ENCODE data around the gene ZNF672.

Gene ZNF672

DNA sequence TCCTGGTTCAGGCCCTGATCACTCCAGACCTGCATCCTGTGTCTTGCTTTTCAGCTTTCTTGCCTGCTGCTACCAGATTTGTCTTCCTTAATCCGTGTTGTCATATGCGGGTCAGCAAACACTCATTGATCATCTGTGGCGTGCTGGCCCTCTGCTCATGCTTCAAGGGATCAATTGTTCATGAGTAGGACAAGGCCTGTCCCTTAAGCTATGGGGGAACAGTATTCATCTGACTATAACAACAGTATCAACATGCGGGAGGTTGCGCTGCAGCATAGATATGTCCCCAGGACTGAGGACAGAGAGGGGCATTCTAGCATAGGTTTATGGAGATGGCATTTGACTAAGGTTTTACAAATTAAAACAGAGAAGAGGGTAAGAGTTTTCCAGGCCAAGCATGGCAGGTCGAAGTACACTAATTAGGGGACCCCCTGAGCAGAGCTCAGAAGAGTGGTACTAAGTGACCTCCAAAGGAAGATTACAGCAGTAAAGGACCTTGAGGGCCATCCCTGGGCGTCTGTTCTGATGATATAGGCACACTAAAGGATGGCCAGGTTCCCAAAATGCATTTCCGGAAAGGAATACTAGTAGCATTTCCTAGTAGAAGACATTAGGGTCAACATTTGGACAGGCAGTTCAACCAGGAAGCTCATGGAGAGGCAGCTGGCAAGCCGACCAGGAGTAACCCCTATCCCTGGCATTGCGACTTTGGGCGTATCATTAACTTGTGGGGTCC is 811 bp upstream of the ZNF672 start:
- no peak for DNase-seq (ENCODE audit: low spot score)

DNA sequence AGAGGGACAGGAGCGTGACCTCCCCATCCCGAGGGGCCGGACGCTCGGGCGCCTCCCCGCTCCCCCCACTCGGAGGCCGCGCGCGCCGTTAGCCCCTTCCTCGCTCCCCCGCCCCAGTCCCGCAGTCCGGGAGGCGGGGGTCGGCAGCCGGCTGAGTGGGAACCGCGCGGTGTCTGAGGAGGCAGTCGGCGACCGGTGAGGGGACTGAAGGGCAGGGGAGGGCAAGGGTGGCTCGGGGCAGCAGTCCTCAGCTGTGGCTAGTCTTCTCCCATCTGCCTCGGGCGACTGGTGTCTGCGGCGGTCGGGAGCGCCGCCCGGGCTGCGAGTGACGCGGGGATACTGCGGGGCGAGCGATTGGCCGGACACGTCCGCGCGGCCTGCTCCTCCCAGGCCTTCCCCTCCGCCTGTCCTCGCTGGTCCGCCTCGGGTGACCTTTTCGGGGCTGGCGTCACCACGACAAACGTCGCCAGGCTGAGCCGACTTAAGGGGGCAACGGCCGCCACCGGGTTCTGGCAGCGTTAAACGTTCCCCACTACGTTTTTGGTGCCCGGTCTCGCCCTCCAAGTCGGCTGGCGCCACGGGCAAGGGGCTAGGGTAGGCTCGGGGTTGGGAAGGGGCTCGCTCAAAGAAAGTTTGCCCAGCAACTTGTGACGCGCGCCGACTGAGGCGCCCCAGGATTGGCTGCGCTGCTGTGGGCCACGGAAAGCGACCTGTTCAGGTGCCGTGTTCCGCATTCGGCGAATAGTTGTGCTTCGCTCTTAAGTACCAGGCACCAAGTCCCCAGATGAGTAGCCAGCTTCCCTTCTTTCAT is 538 bp downstream of the ZNF672 start:
- peak; percentile 90 for DNase-seq (ENCODE audit: low spot score)

DNA sequence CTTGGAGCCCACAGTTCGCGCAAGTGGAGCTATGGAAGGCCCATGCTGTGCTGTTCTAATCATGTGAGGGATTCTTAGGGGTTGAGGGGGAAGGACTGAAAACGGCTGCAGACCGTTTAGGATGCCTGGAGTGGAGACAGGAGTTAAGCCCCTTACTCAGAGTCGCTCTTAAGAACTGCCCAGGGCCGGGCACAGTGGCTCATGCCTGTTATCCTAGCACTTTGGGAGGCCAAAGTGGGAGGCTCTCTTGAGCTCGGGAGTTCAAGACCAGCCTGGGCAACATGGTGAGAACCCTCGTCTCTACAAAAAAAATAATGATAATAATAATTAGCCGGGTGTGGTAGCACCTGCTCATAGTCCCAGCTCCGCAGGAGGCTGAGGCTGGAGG is 1.1 kb downstream of the ZNF672 start:
- DNase-seq (ENCODE audit: low spot score), result no peak

DNA sequence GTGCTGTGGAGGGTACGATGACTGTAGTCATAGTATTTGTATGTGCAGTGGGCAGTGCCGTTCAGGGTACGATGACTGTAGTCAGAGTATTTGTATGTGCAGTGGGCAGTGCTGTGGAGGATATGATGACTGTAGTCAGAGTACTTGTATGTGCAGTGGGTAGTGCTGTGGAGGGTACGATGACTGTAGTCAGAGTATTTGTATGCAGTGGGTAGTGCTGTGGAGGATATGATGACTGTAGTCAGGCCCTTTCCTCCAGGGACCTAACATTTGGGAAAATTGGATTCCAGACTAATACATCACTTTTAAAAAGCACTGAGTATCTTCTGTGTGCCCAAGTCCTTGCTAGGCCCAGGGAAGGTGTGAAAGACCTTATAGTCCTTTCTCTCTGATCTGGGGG is 2.9 kb downstream of the ZNF672 start:
- DNase-seq (ENCODE audit: low spot score), result no peak

DNA sequence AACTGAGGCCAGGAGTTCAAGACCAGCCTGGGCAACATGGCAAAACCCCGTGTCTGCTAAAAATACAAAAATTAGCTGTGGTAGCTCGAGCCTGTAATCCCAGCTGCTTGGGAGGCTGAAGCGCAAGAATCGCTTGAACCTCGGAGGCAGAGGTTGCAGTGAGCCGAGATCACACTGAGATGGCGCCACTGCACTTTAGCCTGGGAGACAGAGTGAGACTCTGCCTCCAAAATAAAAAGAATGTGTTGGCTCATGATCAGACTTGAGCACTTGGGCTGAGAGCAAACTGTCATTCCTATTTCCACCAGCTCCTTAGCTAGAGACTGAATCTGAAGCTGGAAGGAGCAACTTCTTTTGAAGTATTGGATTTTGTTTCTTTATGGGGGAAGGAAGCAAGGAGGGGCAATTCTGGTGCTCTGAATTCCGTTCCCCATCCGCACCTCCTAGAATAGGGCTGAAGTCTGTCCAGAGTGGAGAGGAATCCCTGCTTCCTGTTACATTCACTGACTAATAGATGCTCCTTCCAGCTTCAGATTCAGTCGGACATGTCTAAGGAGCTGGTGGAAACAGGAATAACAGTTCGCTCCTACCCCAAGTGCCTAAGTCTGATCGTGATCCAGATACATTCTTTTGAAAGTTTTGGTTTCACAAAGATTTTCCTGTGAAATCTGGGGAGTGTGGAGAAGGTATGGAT is 3.8 kb downstream of the ZNF672 start:
- DNase-seq (ENCODE audit: low spot score), result no peak

DNA sequence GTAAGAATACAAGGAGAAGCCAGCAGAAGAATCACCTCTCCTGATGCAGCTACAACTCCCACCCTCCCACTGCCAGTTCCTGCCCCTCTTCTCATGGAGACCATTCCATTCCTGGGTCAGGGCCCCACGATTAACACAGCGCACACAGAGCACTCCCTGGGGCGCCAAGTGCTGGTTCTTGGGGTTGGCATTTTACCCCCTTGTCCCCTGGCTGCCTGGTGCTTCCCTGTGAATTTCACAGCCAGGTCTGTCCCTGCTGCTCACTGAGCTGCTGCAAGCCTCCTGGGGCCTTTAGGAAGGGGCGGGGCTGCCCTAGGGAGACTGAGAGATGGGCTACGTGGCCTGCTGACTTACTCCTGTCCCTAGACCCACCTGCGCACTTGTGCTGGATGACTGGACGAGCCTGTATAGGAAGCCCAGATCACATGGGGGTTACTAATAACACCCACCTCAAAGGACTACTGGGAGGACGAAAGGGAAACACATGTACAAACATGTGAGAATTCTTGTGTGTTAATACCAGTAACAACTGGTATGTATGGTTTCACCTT is 4.8 kb downstream of the ZNF672 start:
- DNase-seq (ENCODE audit: low spot score), result no peak

DNA sequence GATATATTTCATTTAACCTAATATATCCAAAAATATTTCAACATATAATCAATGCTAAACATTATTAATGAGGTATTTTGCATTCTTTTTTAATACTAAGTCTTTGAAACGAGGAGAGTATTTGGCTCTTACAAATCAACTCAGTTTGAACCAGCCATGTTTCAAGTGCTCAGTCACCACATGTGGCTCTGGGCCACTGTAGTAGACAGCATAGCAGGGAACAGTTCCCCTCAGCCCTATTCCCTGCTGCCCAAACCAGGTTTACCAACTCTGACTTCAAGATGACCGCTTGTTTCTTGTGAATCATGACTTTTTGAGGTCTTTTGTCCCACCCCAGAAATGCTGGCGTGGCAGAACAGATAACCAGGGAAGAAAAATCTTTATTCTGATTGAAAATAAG is 5.7 kb downstream of the ZNF672 start:
- DNase-seq (ENCODE audit: low spot score), result no peak

DNA sequence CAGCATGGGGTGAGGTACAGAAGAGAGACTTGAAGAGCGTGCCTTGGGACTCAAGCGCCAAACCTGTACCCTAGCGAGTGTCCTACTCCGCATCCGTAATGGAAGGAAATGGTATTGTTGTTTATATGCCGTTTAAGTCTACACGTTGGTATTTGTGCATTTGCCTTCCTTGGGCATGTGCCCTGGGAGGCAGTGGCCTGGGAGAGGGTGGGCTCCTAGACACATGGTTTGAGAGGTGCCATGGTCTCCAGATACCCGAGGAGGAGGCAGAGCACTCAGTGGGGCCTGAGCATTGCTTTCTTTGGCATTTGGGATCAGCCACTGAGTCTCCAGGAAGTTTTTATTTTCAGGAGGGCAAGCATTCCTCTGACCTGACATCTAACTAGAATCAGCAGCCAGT is 6.5 kb downstream of the ZNF672 start:
- no peak for DNase-seq (ENCODE audit: low spot score)

- no peak for DNase-seq (ENCODE audit: low spot score)
These were observed 9.3 kb downstream of the ZNF672 start for GRCh38 chr1:248847181-248847955.

DNA sequence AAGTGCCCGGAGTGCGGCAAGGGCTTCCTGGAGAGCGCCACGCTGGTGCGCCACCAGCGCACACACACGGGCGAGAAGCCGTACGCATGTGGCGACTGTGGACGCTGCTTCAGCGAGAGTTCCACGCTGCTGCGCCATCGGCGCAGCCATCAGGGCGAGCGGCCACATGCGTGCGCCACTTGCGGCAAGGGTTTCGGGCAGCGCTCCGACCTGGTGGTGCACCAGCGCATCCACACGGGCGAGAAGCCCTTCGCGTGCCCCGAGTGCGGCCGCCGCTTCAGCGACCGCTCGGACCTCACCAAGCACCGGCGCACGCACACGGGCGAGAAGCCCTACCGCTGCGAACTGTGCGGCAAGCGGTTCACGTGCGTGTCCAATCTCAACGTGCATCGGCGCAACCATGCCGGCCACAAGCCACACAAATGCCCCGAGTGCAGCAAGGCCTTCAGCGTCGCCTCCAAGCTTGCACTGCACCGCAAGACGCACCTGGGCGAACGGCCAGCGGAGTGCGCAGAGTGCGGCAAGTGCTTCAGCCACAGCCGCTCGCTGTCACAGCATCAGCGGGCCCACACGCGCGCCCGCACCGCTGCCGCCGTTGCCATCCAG is 10.0 kb downstream of the ZNF672 start:
- no peak for DNase-seq (ENCODE audit: low spot score)

DNA sequence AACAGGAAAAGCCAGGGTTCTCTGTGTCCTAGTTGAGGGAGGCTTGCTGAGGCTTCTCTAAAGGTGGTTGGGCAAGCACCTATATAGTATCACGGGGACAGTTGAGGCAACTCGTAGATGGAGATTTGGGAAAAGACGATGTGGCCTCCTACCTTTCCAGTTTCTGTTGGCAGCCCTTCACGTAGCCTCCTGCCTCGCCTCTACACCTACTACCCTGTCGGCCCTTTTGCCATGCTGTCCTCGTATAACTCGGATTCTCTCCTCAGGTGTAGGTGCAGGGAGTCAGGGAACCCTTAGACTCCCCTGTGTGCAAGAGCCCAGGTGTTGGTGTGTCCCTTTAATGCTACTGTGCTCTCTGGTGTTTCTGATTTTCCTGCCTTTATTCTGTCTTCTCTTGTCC is 10.6 kb downstream of the ZNF672 start:
- no peak for DNase-seq (ENCODE audit: low spot score)

DNA sequence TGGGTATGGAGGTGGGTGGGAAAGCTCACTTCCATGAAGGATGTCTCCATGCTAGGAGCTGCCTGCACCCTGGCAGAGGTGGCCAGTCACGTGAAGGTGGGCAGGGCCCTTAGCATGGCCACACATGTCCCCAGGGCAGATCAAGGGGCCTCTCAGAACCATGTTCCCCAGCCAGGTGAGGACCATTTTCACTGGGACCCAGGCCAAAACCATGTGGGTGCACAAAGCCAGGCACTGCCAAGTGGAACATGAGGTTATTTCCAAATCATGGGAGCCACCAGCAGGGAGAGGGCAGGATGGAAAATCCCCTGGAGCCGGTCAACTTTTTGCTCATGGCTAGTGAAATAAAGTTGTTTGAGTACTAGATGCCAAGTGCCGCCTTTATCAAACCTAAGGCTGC is 11.1 kb downstream of the ZNF672 start:
- no peak for DNase-seq (ENCODE audit: low spot score)

- DNase-seq (ENCODE audit: low spot score), result no peak
These were observed 11.6 kb downstream of the ZNF672 start for GRCh38 chr1:248849637-248850036.

DNA sequence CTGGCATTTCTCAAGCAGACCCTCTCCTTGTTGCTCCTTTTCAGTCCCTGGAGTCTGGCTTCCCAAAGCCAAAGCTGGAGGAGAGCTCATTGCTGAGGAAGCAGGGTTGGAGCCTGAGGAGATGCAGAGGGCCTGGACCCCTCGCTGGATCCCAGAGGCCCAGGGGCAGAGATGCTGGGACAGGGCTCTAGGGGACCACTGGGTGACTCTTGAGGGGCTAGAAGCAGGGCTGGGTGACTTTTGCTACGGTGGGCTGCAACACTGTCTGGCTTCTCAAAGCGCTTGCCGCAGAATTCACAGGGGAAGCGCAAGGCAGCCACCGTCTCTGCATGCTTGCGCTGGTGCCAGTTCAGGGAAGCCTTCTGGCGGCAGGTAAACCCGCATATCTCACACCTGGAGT is 12.1 kb downstream of the ZNF672 start:
- no peak for DNase-seq (ENCODE audit: low spot score)

- DNase-seq (ENCODE audit: low spot score), result no peak
These were observed 12.7 kb downstream of the ZNF672 start for GRCh38 chr1:248850536-248851251.

- DNase-seq (ENCODE audit: low spot score), result no peak
These were observed 13.4 kb downstream of the ZNF672 start for GRCh38 chr1:248851390-248851789.

DNA sequence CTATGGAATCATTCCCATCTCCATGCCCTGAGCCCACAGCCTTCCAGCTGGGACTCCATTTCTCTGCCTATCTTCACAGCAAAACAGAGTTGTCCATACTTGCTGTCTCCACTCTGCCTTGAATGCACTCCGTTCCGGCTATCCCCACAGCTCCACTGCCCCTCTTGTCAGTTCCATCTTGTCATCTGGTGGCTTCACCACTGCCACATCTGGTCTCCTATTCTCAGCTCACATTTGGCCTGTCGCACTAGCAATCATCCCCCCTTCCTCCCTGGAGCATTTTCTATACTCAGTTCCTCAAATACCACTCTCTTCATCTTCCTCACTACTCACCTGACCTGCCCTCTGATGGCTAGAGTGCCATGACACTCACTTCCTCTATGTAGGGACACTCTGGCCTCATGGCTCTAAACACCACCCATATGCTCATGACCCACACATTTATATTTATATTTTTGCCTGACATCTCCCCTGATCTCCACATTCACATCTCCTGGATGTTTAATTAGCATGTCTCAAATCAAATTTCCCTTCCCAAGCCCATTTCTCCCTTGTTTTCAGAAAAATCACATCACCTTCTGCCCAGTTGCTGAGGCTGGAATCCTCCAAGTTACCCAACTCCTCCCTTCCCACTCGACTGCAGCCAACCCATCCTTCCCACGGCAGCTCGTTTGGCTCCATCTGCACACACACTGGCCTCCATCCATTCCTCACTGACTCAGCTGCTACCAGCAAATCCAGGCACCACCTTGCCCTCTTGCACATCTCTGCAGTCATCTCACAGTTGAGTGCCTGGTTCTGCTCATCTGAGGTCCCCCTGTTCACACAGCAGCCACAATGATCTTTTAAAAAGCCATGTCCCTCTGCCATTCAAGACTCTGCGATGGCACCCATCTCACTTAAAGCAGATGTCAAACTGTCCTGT is 14.7 kb downstream of the ZNF672 start:
- no peak for DNase-seq (ENCODE audit: low spot score)

GRCh38 chr1:248853663-248854375 is 15.8 kb downstream of the ZNF672 start:
- no peak for DNase-seq (ENCODE audit: low spot score)

DNA sequence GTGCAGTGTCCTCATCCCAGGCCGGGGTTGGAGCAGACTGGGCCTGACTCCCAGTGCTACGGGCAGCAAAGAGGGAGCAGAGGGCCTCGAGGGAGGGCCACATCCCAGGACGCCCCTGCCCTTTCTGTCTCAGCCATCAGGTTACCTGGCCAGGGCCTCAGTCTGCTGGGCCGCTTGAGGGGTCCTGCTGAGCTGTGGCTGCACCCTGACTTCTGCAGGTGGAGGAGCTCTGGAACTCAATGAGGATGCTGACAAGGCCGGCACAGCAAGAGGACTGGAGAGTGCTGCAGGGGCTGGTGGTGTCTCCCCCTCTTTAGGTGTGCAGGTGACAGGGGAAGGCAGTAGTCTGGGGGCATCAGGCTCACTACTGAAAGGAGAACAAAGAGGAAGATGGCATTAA is 17.6 kb downstream of the ZNF672 start:
- no peak for DNase-seq (ENCODE audit: low spot score)

Measured in pons (tissue), 1 donor.